GM12872 (cell line): ENCODE data around the gene BHLHE40.

Experiments
- TF ChIP-seq, protein P1 (sequence below): IDR thresholded peaks from 3 replicates; pipeline ENCODE4 v1.5.1; 2011; ENCODE audit warnings: low read depth, mild to moderate bottlenecking, low read length, moderate library complexity; ENCODE audit not compliant: insufficient read depth

Gene BHLHE40

DNA sequence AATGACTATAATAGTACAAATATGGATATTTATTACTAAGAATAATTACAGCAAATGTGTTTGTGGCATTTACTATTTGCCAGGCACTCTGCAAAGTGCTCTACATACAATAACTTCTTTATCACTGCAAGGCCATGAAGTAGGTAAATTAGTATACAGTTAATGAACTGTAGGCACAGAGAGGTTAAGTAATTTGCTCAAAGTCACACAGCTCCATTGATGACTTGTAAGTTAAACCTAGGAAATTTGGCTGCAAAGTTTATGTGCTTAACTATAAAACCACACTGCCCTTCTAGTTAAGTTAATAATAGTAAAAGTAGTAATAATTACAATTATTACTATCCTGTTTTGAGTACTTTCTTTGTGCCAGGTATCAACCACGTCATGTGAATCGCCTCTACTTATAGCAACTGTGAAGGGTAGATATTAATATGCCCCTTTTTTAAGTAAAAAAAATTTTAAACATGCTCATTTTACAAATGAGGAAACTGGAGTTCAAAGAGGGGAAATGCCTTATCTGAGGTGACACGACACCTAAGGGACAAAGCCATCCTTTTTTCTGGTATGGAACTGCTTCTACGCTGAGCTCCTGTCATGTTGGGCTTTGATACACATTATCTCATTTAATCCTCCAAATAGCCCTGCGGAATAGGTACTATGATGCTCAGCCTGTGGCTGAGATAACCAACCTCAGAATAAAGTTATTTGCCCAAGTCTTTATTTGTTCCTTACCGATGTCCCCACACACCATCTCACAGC is 8.5 kb downstream of the BHLHE40 start:
- TF ChIP-seq, protein P1, sequence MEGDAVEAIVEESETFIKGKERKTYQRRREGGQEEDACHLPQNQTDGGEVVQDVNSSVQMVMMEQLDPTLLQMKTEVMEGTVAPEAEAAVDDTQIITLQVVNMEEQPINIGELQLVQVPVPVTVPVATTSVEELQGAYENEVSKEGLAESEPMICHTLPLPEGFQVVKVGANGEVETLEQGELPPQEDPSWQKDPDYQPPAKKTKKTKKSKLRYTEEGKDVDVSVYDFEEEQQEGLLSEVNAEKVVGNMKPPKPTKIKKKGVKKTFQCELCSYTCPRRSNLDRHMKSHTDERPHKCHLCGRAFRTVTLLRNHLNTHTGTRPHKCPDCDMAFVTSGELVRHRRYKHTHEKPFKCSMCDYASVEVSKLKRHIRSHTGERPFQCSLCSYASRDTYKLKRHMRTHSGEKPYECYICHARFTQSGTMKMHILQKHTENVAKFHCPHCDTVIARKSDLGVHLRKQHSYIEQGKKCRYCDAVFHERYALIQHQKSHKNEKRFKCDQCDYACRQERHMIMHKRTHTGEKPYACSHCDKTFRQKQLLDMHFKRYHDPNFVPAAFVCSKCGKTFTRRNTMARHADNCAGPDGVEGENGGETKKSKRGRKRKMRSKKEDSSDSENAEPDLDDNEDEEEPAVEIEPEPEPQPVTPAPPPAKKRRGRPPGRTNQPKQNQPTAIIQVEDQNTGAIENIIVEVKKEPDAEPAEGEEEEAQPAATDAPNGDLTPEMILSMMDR: no peak

DNA sequence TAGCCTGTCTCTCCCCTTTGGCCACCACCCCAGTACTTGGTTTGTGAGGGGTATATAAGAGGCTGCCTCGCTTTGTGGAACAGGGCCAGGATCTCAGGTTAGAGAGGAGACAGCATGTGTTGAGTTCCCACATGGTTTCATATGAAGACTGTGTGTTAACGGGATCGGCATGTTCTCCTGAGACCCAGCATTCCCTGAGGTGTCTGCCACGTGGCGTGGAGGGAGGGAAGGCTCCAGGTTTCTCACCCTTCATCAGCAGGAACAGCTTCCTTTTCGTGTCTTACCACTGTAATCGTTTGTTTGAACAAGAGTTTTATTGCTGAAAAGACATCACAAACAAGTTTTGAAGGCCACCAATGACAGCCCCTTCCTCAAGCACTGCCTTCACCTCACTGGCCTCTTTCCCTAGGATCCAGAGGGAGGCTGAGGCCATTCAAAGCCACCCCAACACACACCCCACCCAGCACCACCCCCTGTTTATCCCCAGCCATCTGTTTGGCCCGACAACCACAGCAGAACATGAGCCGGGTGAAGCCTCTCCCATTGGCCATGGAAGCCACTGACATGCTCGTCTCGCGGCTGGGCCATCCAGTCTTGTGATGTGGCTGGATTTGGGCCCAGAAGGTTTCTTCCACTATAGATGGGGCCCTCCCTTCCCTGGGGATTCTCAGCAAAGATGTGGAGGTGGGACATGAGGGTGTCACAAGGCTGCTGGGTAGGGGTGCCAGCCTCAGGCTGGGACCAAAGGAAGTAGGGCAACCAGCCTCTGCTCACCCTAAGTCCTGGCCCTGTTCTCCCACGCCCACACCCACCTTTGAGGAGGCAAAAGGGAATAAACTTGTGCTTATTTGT is 10.0 kb downstream of the BHLHE40 start:
- TF ChIP-seq, protein P1: no peak

DNA sequence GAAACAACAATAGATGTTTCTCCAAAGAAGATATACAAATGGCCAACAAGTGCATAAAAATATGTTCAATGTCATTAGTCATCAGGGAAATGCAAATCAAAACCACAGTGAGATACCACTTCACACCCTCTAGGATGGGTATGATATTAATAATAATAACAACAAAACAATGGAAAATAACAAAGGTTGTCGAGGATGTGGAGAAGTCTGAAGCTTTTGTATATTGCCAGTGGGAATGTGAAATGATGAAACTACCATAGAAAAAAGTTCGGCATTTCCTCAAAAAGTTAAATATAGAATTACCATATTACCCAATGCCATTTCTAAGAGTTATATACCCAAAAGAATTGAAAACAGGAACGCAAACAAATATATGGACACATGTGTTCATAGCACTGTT is 10.8 kb downstream of the BHLHE40 start:
- TF ChIP-seq, protein P1: no peak

DNA sequence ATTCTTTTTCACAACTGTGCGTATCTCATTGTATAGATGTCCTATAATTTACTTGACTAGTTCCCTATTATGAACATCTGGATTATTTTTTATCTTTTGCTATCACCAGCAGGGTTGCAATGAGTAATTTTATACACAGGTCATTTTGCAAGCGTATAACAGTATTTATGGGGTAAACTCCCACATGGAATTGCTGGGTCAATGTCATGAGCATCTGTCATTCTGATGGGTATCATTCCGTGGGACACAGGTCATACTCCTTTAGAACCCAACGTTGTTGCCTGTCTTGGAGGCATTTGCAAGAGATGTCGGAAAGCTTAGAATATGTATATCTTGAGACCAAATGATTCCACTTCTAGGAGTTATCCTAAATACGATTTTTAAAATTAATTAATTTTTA is 12.9 kb downstream of the BHLHE40 start:
- TF ChIP-seq, protein P1: no peak

DNA sequence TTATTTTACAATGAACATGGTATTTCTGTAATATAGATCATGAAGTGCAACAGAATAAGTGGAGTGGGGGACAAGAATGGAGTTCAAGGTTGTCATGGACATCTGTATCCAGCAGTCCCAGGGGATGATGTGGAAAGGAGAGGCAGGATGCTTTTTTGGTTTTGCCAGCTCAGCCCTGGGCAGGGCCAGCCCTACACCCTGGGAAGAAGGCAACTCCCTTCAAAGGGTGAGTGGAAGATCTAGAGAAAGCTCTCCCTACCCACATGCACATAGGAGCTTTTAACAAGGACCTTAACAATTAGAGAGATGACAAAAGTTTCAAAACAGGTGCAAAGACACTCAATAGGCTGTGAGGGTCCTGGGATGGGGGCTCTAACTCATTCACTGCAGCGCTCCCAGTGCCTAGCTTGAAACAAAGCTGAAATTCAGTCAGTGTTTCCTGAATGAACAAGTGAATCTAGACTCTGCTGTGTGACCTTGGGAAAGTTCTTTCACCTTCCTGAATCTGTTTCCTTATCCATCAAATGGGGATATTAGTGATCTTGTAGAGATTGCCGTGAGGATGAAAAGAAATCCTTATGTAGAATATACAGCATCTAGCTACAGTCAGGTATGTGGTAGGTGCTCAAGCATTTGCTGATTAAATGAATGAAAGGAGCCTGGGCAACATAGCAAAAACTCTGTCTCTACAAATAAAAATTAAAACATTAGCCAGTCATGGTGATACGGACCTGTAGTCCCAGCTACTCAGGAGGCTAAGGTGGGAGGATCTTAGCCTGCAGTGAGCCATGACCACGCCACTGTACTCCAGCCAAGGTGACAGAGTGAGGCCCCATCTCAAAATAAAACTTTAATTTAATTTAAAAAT is 14.3 kb downstream of the BHLHE40 start:
- TF ChIP-seq, protein P1: no peak

DNA sequence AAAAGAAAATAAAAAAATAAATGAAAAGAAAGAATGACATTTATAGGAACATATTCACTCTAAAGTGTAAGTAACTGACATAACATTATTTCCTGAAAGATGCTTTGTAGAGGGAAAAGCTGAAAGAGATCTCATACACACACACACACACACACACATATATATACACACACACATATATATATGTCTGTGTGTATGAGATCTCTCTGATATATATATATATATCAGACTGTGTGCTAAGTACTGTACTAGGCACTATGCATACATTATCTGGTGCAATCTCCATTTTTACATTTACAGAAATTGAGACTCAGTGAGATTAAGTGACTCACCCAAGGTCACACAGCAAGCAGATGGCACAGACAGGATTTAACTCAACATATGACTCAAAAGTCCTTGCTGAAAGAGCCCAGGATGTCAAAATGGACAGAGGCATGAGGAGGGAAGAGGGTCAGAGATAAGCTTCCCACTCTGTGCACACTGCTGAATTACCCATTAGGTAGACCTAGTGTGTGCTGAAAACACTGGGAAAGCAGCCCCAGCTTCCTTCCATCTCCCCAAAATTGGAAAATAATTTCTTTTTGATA is 15.0 kb downstream of the BHLHE40 start:
- TF ChIP-seq, protein P1: no peak
